Ascending aorta (tissue), 2 donors: Measurements from ENCODE around the gene IGFBP5. TPM values are rescaled to one million over a fixed set of nuclear protein-coding genes. Genes with fewer than 3 reads are reported as not detected.

Experiments used
- DNase-seq, 2 donors: peaks; one replicate each; pipeline ENCODE4 v3.0.0-alpha.2; 2019; ENCODE audit warnings: low spot score in 2 of 2
- H3K27ac ChIP-seq, 2 donors: fragments of 200-600 bp; sonication (generic); one replicate each; pipeline ENCODE4 v1.5.1; 2016 to 2017; ENCODE audit warnings: mild to moderate bottlenecking in 1 of 2
- H3K27me3 ChIP-seq: fragments of 200-600 bp; sonication (generic); one replicate; pipeline ENCODE4 v1.5.1; 2017
- H3K36me3 ChIP-seq, 2 donors: fragments of 200-600 bp; sonication (generic); one replicate each; pipeline ENCODE4 v1.5.1; 2016
- H3K4me1 ChIP-seq, 2 donors: fragments of 200-600 bp; sonication (generic); one replicate each; pipeline ENCODE4 v1.5.1; 2016 to 2017; ENCODE audit warnings: mild to moderate bottlenecking in 1 of 2
- H3K4me3 ChIP-seq, 2 donors: fragments of 200-600 bp; sonication (generic); one replicate each; pipeline ENCODE4 v1.5.1; 2016 to 2017; ENCODE audit warnings: mild to moderate bottlenecking in 1 of 2
- H3K9me3 ChIP-seq, 2 donors: fragments of 200-600 bp; sonication (generic); one replicate each; pipeline ENCODE4 v1.5.1; 2016
- intact Hi-C: fragments of 100-400 bp; cut with DNase I; formaldehyde crosslinking; loops from one replicate; pipeline ENCODE4 v1.15.1; 2023
- total RNA-seq: library from RNA; depleted of rRNA; stranded (reverse); fragments of >200 nt; gene quantifications from one replicate; pipeline ENCODE4 v1.1.0, GENCODE V29; 2016
- TF ChIP-seq, protein P1 (sequence below), 3 experiments: fragments of 200-600 bp in 2 of 3; fragments of 450-650 bp in 1 of 3; sonication (generic) in 2 of 3; IDR thresholded peaks; one replicate each; pipeline ENCODE4 v1.5.1; 2016 to 2019; ENCODE audit warnings: antibody characterized with exemption in 3 of 3, mild to moderate bottlenecking in 1 of 3, moderate library complexity in 1 of 3

The IGFBP5 gene
- total RNA-seq, 1 donor from 2014 or later, result 1,280 TPM

DNA sequence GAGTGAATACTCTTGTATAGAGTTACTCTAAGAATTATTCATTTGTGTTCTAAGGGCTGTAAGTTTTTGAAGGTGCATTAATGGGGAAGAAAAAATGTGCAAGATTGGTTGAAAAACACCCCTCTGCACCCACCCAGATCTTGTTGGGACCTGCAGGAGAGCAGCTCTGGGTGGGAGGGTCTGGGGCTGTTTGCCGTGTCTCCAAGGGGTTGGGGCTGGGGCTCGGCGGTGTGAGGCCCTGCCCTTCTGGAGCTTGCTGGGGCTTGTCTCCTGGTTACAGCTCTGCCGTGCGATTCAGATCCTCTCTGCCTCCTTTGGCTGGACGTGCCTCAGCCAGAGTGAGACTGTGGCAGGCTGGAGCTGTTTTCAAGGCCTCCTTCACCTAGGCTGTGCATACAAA, 36.1 kb downstream of the IGFBP5 start:
- no peak for DNase-seq
- Histone ChIP-seq H3K4me1 (peaks cover 11 to 42% of the 10 kb centered on the region in 2 donors), H3K36me3 (peaks cover 27 to 60% of the 10 kb centered on the region in 2 donors), H3K27me3 (no peaks in the 10 kb centered on the region), H3K27ac (peak overlapping the region; percentile 17 to 26), H3K9me3 (no peaks in the 10 kb centered on the region), H3K4me3 (no peak overlapping the region)
- TF ChIP-seq, protein P1, sequence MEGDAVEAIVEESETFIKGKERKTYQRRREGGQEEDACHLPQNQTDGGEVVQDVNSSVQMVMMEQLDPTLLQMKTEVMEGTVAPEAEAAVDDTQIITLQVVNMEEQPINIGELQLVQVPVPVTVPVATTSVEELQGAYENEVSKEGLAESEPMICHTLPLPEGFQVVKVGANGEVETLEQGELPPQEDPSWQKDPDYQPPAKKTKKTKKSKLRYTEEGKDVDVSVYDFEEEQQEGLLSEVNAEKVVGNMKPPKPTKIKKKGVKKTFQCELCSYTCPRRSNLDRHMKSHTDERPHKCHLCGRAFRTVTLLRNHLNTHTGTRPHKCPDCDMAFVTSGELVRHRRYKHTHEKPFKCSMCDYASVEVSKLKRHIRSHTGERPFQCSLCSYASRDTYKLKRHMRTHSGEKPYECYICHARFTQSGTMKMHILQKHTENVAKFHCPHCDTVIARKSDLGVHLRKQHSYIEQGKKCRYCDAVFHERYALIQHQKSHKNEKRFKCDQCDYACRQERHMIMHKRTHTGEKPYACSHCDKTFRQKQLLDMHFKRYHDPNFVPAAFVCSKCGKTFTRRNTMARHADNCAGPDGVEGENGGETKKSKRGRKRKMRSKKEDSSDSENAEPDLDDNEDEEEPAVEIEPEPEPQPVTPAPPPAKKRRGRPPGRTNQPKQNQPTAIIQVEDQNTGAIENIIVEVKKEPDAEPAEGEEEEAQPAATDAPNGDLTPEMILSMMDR (IDR thresholded peaks at IDR 0.05), result no peak
- intact Hi-C loops, result no loop called here

DNA sequence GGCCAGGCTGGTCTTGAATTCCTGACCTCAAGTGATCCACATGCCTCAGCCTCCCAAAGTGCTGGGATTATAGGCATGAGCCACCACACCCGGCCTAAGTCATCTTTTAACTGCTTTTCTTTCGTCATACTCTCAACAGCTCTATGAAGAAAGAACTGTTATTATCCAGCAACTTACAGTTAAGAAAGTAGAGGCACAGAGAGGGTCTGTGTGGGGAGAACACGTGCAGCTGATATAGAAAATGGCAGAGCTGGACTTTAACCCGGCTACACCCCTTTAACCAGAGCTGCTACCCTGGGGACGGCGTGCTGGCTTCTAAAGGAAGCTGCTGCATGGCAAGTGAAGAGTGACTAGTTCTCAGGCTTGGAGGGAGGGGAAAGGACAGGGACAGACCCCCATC, 36.6 kb downstream of the IGFBP5 start:
- H3K27ac ChIP-seq, result peak overlapping the region; percentile 17 to 26
- peaks cover 13 to 43% of the 10 kb centered on the region in 2 donors for H3K4me1 ChIP-seq
- no peak overlapping the region for H3K4me3 ChIP-seq
- DNase-seq, result no peak
- no peaks in the 10 kb centered on the region for H3K27me3 ChIP-seq
- H3K36me3 ChIP-seq, result peaks cover 24 to 55% of the 10 kb centered on the region in 2 donors
- TF ChIP-seq, protein P1 (IDR thresholded peaks at IDR 0.05), result no peak
- no peaks in the 10 kb centered on the region for H3K9me3 ChIP-seq
- intact Hi-C loops, result no loop called here

DNA sequence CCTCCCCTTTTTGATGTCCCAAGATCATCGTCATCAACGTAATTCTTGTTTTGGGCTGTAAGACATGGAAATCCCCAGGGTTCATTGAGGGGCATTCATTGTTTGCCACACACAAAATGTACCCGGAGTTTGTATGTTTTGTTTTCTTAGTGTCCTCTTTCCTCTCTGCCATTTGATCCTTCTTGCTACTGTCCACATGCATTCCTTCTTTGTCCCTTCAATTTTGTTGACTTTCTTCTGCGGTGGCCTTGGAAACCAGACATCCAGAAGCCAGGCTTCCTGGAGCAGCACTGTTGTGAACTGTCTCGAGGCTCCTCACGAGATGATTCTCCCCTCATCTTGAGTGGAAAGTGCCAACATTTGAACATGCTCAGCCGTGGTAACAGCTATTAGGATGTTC, 37.4 kb downstream of the IGFBP5 start:
- Histone ChIP-seq H3K4me3 (no peak overlapping the region), H3K27ac (peak overlapping the region; percentile 46 to 61), H3K4me1 (peaks cover 13 to 50% of the 10 kb centered on the region in 2 donors), H3K27me3 (no peaks in the 10 kb centered on the region), H3K9me3 (no peaks in the 10 kb centered on the region), H3K36me3 (peaks cover 21 to 47% of the 10 kb centered on the region in 2 donors)
- DNase-seq, result no peak
- TF ChIP-seq, protein P1 (IDR thresholded peaks at IDR 0.05), result no peak
- intact Hi-C loops, result no loop called here

DNA sequence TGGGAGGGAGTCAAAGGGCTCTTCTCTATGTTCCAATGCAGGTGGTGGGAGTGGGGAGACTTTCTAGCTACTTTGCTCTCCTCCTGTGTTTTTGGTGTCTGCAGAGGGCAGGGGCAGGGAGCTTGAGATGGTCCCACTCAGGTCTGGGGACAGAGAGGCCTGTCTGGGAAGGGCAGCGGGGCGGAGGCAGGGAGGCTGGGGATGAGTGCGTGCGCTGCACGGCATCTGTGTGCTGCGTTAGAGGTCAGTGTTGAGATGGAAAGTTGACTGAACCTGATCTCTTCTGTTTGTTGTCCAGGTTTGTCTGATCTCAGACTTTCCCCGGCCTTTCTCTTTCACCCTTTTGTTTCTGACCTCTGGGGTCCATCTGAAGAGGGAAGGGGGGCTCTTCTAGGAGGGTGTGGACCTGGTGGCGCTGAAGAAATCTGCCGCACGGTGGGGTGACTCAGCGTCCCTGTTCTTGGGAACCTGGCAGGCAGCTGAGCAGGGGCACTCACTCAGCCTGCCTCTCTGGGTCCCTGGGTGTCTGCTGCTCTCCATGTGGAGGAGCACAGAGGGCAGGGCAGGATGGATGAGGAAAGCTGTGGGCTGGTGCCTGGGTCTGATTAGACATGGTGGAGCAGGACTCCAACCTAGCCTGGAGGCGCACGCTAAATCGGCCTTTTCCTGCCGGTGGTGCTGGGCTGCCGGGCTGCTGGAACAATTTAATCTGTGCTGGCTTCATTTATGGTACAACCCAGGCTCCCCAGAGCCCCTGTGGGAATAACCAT, 38.1 kb downstream of the IGFBP5 start:
- peak overlapping the region; percentile 46 to 61 for H3K27ac ChIP-seq

DNA sequence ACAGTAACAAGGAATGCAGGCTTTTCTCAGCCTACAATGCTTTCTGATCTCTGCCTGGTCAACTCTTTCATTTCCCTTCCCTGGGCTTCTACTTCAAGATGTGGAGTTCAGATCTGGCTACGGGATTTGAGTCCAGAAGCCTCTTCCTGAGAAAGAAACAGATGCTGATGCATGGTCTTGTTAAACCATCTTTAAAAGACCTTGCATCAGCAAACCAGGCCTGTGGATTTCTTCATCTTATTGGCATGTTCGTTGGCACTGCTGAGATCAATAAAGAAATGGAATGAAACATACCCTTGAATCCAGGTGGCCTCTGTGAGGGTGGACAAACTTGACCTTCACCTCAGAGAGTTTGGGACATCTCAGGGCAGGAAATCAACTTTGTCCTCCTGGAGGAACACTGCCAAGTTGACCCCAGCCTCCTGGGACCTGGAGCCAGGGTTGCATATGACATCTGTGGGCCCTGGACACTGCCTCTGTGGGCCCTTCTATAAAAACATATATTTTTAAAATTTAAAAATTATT, 40.8 kb downstream of the IGFBP5 start:
- peaks cover 0 to 15% of the 10 kb centered on the region in 2 donors for H3K36me3 ChIP-seq
- DNase-seq, result no peak
- H3K9me3 ChIP-seq, result no peaks in the 10 kb centered on the region
- intact Hi-C loops, result loop anchor here (2.0 to 5.0 kb wide), 2 partner anchors 20 to 132 kb away; no protein-coding TSS in a partner anchor
- TF ChIP-seq, protein P1 (IDR thresholded peaks at IDR 0.05), result no peak
- no peaks in the 10 kb centered on the region for H3K27me3 ChIP-seq
- peak overlapping the region; percentile 30 to 91 for H3K27ac ChIP-seq
- H3K4me1 ChIP-seq, result peaks cover 15 to 71% of the 10 kb centered on the region in 2 donors
- H3K4me3 ChIP-seq, result no peak overlapping the region

More for the DNA sequence above, 38.1 kb downstream of the IGFBP5 start:
- intact Hi-C loops, result no loop called here
- Histone ChIP-seq H3K9me3 (no peaks in the 10 kb centered on the region), H3K36me3 (peaks cover 19 to 40% of the 10 kb centered on the region in 2 donors), H3K27me3 (no peaks in the 10 kb centered on the region), H3K4me3 (peak overlapping the region in 1 of 2 donors; percentile 4), H3K4me1 (peaks cover 15 to 55% of the 10 kb centered on the region in 2 donors)
- TF ChIP-seq, protein P1 (IDR thresholded peaks at IDR 0.05), result no peak
- DNase-seq, result no peak
